B cell (primary cell): ENCODE results near the gene HSD3B1. TPM values are rescaled to one million over a fixed set of nuclear protein-coding genes. Genes with fewer than 3 reads are reported as not detected.

Source experiments
- ATAC-seq: fragments of 200-7000 bp; cut with Tn5 transposase; one replicate; pipeline ENCODE4 v1.10.0; 2021; ENCODE audit warnings: low read depth, mild to moderate bottlenecking, moderate number of reproducible peaks, moderate library complexity
- CTCF ChIA-PET: fragments of 350-600 bp; sonication (Branson Sonifier 250); formaldehyde crosslinking; loops from one replicate; lab custom pipeline; 2021; ENCODE audit warnings: antibody characterized with exemption, inconsistent platforms; lab: Charles Lee
- POLR2A ChIA-PET: fragments of 350-600 bp; sonication (Branson Sonifier 250); formaldehyde crosslinking; loops from one replicate; lab custom pipeline; 2021; ENCODE audit warnings: antibody characterized with exemption; lab: Charles Lee
- DNase-seq: peaks from one replicate; pipeline ENCODE4 v3.0.0; 2013
- H2AFZ ChIP-seq: 2 replicates; pipeline ENCODE4 v1.6.1; 2012; ENCODE audit warnings: mild to moderate bottlenecking, low read depth, low read length; ENCODE audit not compliant: insufficient read depth, poor library complexity, severe bottlenecking
- H3K27ac ChIP-seq, 2 donors: 1 replicate in 1 of 2; 2 replicates in 1 of 2; pipeline ENCODE4 v1.5.1; 2012 to 2013; ENCODE audit warnings: low read length in 2 of 2, mild to moderate bottlenecking in 2 of 2, moderate library complexity in 1 of 2
- H3K27me3 ChIP-seq, 4 experiments: fragments of 200-600 bp in 1 of 4; sonication (generic) in 1 of 4; replicated peaks in 1 of 4; 1 replicate in 2 of 4; 2 replicates in 2 of 4; pipeline versions ENCODE4 v1.6.1 to v1.7.0; 2013 to 2016; ENCODE audit warnings: low read length in 3 of 4, mild to moderate bottlenecking in 2 of 4, mixed read lengths in 1 of 4, moderate library complexity in 1 of 4; ENCODE audit not compliant: insufficient read depth in 4 of 4, control insufficient read depth in 3 of 4; ENCODE audit errors: control extremely low read depth in 1 of 4
- H3K36me3 ChIP-seq, 2 experiments: replicated peaks in 1 of 2; 1 replicate in 1 of 2; 2 replicates in 1 of 2; pipeline versions ENCODE4 v1.6.1 to v1.7.1; 2013; ENCODE audit warnings: low read length in 1 of 2; ENCODE audit not compliant: insufficient read depth in 2 of 2, control insufficient read depth in 1 of 2; ENCODE audit errors: control extremely low read depth in 1 of 2, extremely low read depth in 1 of 2
- H3K4me1 ChIP-seq, 2 donors: fragments of 200-600 bp in 1 of 2; sonication (generic) in 1 of 2; 1 replicate in 1 of 2; 2 replicates in 1 of 2; pipeline versions ENCODE4 v1.5.1 to v1.6.1; 2013 to 2017; ENCODE audit warnings: low read length in 2 of 2; ENCODE audit not compliant: control insufficient read depth in 2 of 2, insufficient read depth in 2 of 2
- H3K4me2 ChIP-seq: replicated peaks from 2 replicates; pipeline ENCODE3; 2012; ENCODE audit warnings: mild to moderate bottlenecking, low read depth, low read length; ENCODE audit not compliant: poor library complexity, severe bottlenecking
- H3K4me3 ChIP-seq, 5 experiments: fragments of 200-600 bp in 1 of 5; sonication (generic) in 1 of 5; 1 replicate in 3 of 5; 2 replicates in 2 of 5; pipeline versions ENCODE4 v1.5.1 to v1.7.0; 2011 to 2016; ENCODE audit warnings: low read length in 4 of 5, mild to moderate bottlenecking in 4 of 5, low read depth in 2 of 5, control low read depth in 1 of 5, moderate library complexity in 1 of 5; ENCODE audit not compliant: insufficient read depth in 1 of 5; ENCODE audit errors: control extremely low read depth in 1 of 5, extremely low read depth in 1 of 5
- H3K79me2 ChIP-seq: fragments of 200-600 bp; sonication (generic); one replicate; pipeline ENCODE4 v1.6.0; 2016; ENCODE audit warnings: low read length; ENCODE audit not compliant: control insufficient read depth, insufficient read depth
- H3K9ac ChIP-seq: fragments of 200-600 bp; sonication (generic); 2 replicates; pipeline ENCODE4 v1.6.1; 2017; ENCODE audit warnings: mild to moderate bottlenecking, low read length, moderate library complexity
- H3K9me3 ChIP-seq, 3 donors: one replicate each; pipeline versions ENCODE4 v1.6.1 to v1.7.1; 2013; ENCODE audit warnings: low read length in 2 of 3; ENCODE audit not compliant: control insufficient read depth in 2 of 3, insufficient read depth in 1 of 3; ENCODE audit errors: control extremely low read depth in 1 of 3
- H4K20me1 ChIP-seq: 2 replicates; pipeline ENCODE4 v1.6.0; 2012; ENCODE audit warnings: mild to moderate bottlenecking, low read length; ENCODE audit not compliant: insufficient read depth, control insufficient read depth, poor library complexity, severe bottlenecking
- H3K27ac Mint-ChIP-seq: one replicate; pipeline ENCODE4 v1.8.0; 2021; ENCODE audit warnings: mixed read lengths
- H3K27me3 Mint-ChIP-seq: one replicate; pipeline ENCODE4 v1.8.0; 2021; ENCODE audit warnings: mixed read lengths
- H3K4me1 Mint-ChIP-seq: one replicate; pipeline ENCODE4 v1.8.0; 2021; ENCODE audit warnings: mixed read lengths
- H3K4me3 Mint-ChIP-seq: one replicate; pipeline ENCODE4 v1.8.0; 2021; ENCODE audit warnings: mixed read lengths
- H3K9me3 Mint-ChIP-seq: one replicate; pipeline ENCODE4 v1.8.0; 2022; ENCODE audit warnings: mixed read lengths; ENCODE audit not compliant: insufficient read depth
- CTCF ChIP-seq: fragments of 200-600 bp; IDR thresholded peaks from one replicate; pipeline ENCODE4 v1.8.0; 2022; ENCODE audit warnings: antibody characterized with exemption, mild to moderate bottlenecking
- EZH2 ChIP-seq: IDR thresholded peaks from 2 replicates; pipeline ENCODE4 v1.6.1; 2012; ENCODE audit warnings: borderline replicate concordance, low read depth, mild to moderate bottlenecking, moderate library complexity, low read length; ENCODE audit not compliant: insufficient read depth, poor library complexity, severe bottlenecking
- whole genome bisulfite sequencing: methylation state at CpG from one replicate; pipeline ENCODE4 v1.1.5; 2013; ENCODE audit warnings: missing lambda C conversion rate; ENCODE audit not compliant: insufficient coverage; 5-methylcytosine and 5-hydroxymethylcytosine counted together
- intact Hi-C: fragments of 100-400 bp; cut with micrococcal nuclease; formaldehyde crosslinking; loops from one replicate; pipeline ENCODE4 v1.10.0; 2022
- polyA plus RNA-seq: library from polyadenylated mRNA; depleted of rRNA; stranded (reverse); fragments of >200 nt; gene quantifications from 2 replicates; pipeline ENCODE4 v1.2.3, GENCODE V29; 2012
- total RNA-seq, 2 donors: library from RNA; stranded (reverse); fragments of 120-200 nt in 1 of 2; gene quantifications; 1 replicate in 1 of 2; 2 replicates in 1 of 2; pipeline versions ENCODE4 v1.2.3 to v1.2.4, GENCODE V29; 2013 to 2022

Gene HSD3B1
- total and polyA plus RNA-seq, 2 donors (not counting 1 experiment from before 2014, with no cell fraction given): not detected

DNA sequence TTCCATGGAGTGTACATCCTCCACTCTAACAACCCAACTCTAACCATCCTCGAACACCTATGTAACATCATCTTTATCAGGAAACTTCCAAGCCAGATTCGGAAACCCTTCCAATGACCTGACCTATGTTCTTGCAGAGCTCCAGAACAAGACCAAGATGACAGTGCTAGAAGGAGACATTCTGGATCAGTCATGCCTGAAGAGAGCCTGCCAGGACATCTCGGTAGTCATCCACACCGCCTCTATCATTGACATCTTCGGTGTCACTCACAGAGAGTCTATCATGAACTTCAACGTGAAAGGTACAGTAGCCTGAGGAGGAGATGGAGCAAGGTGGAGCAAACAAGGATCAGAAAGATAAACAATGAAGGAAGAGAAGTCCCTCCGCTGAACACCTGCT lies 36.1 kb upstream of the HSD3B1 start:
- H3K4me2 ChIP-seq: no peak overlapping the region
- H3K4me3 Mint-ChIP-seq: no peak overlapping the region
- H3K9me3 Mint-ChIP-seq: no peaks in the 10 kb centered on the region
- H3K4me1 ChIP-seq: no peaks in the 10 kb centered on the region
- no peak for DNase-seq
- no peaks in the 10 kb centered on the region for H3K36me3 ChIP-seq
- no peak for ATAC-seq
- no peak overlapping the region for H3K9ac ChIP-seq
- H3K27me3 Mint-ChIP-seq: peaks cover 5% of the 10 kb centered on the region
- H3K4me1 Mint-ChIP-seq: no peaks in the 10 kb centered on the region
- intact Hi-C loops: no loop called here
- no peak overlapping the region for H3K4me3 ChIP-seq
- no peaks in the 10 kb centered on the region for H4K20me1 ChIP-seq
- no peaks in the 10 kb centered on the region for H3K79me2 ChIP-seq
- no peak overlapping the region for H3K27ac ChIP-seq
- WGBS: 88% methylated on average over 6 of the region's 7 CpGs
- H3K9me3 ChIP-seq: no peaks in the 10 kb centered on the region
- TF ChIP-seq CTCF: no peak
- no peak for TF ChIP-seq EZH2
- no peaks in the 10 kb centered on the region for H3K27me3 ChIP-seq
- CTCF ChIA-PET: no interaction called here
- no peak overlapping the region for H3K27ac Mint-ChIP-seq
- H2AFZ ChIP-seq: no peak overlapping the region
- POLR2A ChIA-PET: no interaction called here

DNA sequence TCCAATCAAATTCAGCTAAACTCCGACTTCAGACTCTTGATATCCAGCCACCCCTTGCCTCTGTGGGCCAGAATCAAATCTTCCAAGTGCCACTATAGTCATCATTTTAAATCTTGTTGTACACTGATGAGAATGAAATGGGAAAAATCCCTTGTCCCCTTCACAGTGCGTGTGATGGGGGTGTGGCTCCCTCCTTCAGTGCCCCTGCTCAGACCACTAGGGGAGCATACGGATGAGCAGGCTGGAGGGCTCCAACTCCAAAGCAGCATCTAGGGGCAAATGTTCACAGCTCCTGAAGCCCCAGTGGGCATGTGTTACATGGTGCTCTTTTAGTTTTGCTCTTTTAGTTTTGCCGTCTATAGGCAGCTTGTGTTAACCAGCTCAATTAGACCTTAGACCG lies 35.4 kb upstream of the HSD3B1 start:
- H3K27ac Mint-ChIP-seq: no peak overlapping the region
- ATAC-seq (no peak), DNase-seq (no peak)
- ChIA-PET CTCF (no interaction called here), POLR2A (no interaction called here)
- Histone ChIP-seq H3K27ac (no peak overlapping the region), H3K9ac (no peak overlapping the region), H3K9me3 (no peaks in the 10 kb centered on the region), H3K36me3 (no peaks in the 10 kb centered on the region), H3K4me2 (no peak overlapping the region), H3K27me3 (no peaks in the 10 kb centered on the region), H3K4me1 (no peaks in the 10 kb centered on the region), H3K4me3 (no peak overlapping the region), H2AFZ (no peak overlapping the region), H4K20me1 (no peaks in the 10 kb centered on the region), H3K79me2 (no peaks in the 10 kb centered on the region)
- H3K27me3 Mint-ChIP-seq: peaks cover 5% of the 10 kb centered on the region
- no peaks in the 10 kb centered on the region for H3K9me3 Mint-ChIP-seq
- H3K4me1 Mint-ChIP-seq: no peaks in the 10 kb centered on the region
- H3K4me3 Mint-ChIP-seq: no peak overlapping the region
- intact Hi-C loops: no loop called here
- 88% methylated on average over 4 of the region's 5 CpGs for WGBS
- no peak for TF ChIP-seq CTCF
- no peak for TF ChIP-seq EZH2
